Ascending aorta (tissue), 2 donors: ENCODE results near the gene SF3B4. TPM values are rescaled to one million over a fixed set of nuclear protein-coding genes. Genes with fewer than 3 reads are reported as not detected.
A peak's percentile ranks its signal among the peaks of the same experiment; 100 is the strongest.

ENCODE experiments used
- DNase-seq, 2 donors: peaks; one replicate each; pipeline ENCODE4 v3.0.0-alpha.2; 2019; ENCODE audit warnings: low spot score in 2 of 2
- H3K27ac ChIP-seq, 2 donors: fragments of 200-600 bp; sonication (generic); one replicate each; pipeline ENCODE4 v1.5.1; 2016 to 2017; ENCODE audit warnings: mild to moderate bottlenecking in 1 of 2
- H3K27me3 ChIP-seq: fragments of 200-600 bp; sonication (generic); one replicate; pipeline ENCODE4 v1.5.1; 2017
- H3K36me3 ChIP-seq, 2 donors: fragments of 200-600 bp; sonication (generic); one replicate each; pipeline ENCODE4 v1.5.1; 2016
- H3K4me1 ChIP-seq, 2 donors: fragments of 200-600 bp; sonication (generic); one replicate each; pipeline ENCODE4 v1.5.1; 2016 to 2017; ENCODE audit warnings: mild to moderate bottlenecking in 1 of 2
- H3K4me3 ChIP-seq, 2 donors: fragments of 200-600 bp; sonication (generic); one replicate each; pipeline ENCODE4 v1.5.1; 2016 to 2017; ENCODE audit warnings: mild to moderate bottlenecking in 1 of 2
- H3K9me3 ChIP-seq, 2 donors: fragments of 200-600 bp; sonication (generic); one replicate each; pipeline ENCODE4 v1.5.1; 2016
- intact Hi-C: fragments of 100-400 bp; cut with DNase I; formaldehyde crosslinking; loops from one replicate; pipeline ENCODE4 v1.15.1; 2023
- total RNA-seq: library from RNA; depleted of rRNA; stranded (reverse); fragments of >200 nt; gene quantifications from one replicate; pipeline ENCODE4 v1.1.0, GENCODE V29; 2016
- TF ChIP-seq, protein P1 (sequence below), 3 experiments: fragments of 200-600 bp in 2 of 3; fragments of 450-650 bp in 1 of 3; sonication (generic) in 2 of 3; IDR thresholded peaks; one replicate each; pipeline ENCODE4 v1.5.1; 2016 to 2019; ENCODE audit warnings: antibody characterized with exemption in 3 of 3, mild to moderate bottlenecking in 1 of 3, moderate library complexity in 1 of 3

The SF3B4 gene
- total RNA-seq, 1 donor from 2014 or later: 87.3 TPM

DNA sequence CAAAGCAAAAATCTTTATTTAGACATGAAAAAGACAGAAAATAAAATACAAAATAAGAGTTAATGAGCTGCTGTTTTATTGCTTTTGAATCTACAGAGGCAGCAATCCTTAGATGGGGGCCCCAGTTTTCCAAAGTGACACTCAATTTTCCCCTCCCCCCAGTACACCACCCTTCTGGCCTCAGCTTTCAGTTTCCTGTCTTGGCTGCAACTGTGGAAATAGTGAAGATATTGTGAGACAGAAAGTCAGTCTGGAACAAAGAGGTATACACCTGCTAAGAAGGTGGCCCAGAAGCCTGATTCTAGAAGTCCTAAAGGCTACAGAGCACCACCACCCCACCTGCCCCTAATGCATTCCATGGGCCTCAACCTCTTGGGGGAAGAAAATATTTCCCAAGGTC is 10.2 kb upstream of the SF3B4 start:
- Histone ChIP-seq H3K4me1 (peaks cover 5 to 27% of the 10 kb centered on the region in 2 donors), H3K36me3 (peaks cover 0 to 15% of the 10 kb centered on the region in 2 donors), H3K27ac (peak overlapping the region; percentile 82 to 96), H3K4me3 (peak overlapping the region; percentile 74 to 93), H3K9me3 (no peaks in the 10 kb centered on the region), H3K27me3 (no peaks in the 10 kb centered on the region)
- intact Hi-C loops: loop anchor here (2.0 kb wide), 1 partner anchor 19 kb away; no protein-coding TSS in a partner anchor
- no peak for DNase-seq
- TF ChIP-seq, protein P1, sequence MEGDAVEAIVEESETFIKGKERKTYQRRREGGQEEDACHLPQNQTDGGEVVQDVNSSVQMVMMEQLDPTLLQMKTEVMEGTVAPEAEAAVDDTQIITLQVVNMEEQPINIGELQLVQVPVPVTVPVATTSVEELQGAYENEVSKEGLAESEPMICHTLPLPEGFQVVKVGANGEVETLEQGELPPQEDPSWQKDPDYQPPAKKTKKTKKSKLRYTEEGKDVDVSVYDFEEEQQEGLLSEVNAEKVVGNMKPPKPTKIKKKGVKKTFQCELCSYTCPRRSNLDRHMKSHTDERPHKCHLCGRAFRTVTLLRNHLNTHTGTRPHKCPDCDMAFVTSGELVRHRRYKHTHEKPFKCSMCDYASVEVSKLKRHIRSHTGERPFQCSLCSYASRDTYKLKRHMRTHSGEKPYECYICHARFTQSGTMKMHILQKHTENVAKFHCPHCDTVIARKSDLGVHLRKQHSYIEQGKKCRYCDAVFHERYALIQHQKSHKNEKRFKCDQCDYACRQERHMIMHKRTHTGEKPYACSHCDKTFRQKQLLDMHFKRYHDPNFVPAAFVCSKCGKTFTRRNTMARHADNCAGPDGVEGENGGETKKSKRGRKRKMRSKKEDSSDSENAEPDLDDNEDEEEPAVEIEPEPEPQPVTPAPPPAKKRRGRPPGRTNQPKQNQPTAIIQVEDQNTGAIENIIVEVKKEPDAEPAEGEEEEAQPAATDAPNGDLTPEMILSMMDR (IDR thresholded peaks at IDR 0.05): no peak

DNA sequence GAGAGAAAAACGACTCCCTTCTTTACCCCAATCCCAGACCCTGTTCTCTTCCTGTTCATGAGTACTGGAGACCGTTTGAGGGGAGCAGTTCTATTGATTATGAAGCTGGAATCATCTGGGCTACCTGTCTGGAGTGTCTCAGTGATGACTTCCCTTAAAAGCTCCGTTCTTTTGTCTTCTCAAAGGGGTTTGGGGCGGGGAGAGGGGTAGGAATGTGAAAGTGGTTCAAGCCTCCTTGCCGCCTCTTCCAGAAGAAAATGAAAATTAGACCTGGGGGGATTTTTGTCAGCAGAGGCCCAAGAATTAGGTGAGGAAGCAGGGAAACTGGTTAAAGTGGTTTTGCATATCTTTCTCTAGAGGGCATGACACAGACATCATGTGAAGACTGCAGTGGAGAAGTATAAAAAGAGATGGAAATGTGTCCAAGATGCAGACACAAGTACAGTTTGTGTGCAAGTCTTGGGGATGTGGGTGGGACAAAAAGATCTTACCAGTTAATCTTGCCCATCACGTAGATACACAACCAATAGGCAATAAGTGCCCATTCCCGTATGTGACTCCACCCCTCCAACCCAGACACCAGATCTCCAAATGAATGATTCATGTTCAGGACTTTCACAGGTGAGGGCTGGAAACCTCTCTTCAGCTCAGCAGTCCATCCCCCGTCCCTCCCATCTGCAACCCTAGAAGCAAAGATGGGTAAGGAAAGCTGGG is 9.5 kb upstream of the SF3B4 start:
- H3K27me3 ChIP-seq: no peaks in the 10 kb centered on the region
- no peaks in the 10 kb centered on the region for H3K9me3 ChIP-seq
- TF ChIP-seq, protein P1 (IDR thresholded peaks at IDR 0.05): peak in 1 of 3 experiments; percentile 20
- peaks cover 1 to 19% of the 10 kb centered on the region in 2 donors for H3K36me3 ChIP-seq
- peak overlapping the region; percentile 82 to 96 for H3K27ac ChIP-seq
- intact Hi-C loops: loop anchor here (1.0 kb wide), 1 partner anchor 51 kb away; a partner anchor contains a TSS
- H3K4me1 ChIP-seq: peaks cover 5 to 27% of the 10 kb centered on the region in 2 donors
- DNase-seq: no peak
- H3K4me3 ChIP-seq: peak overlapping the region; percentile 74 to 93

DNA sequence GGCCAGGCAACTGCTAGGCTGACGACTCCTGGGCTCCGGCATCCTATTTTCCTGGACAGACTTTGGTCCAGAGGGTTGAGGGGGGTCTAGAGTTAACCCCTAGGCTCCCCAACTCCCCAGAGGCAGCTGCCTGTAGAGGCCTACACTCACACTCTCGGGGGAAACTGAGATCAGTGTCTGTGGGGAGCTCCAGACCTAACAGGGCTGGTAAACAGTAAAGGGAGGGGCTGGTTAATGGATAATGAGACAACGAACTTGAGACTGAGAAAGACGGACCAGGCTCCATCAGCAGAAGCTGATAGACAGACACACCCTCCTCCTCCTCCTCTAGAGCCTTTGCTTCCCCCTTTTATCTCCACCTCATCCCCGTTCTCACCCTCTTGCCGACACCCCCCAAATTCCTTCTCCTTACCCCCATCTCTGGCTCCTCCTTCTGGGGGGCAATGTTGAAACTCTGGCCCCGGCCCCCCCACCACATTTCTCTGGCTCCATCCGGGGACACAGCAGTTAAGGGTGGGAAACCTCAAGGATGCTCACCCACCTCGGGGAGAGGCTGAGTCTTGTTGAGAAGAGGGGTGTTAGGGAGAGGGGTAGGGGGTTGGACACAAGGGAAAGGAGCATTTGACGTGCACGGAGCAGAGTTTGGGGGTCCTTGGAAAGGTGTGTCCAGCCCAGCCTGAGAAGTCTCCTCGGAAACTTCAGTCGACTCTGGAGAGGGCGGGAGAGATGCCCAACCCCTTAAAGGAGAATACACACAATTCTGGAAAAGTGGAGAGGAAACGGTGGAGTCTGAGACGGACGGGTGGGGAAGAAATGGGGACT is 8.8 kb upstream of the SF3B4 start, which contains the start of gene MTMR11:
Gene MTMR11, minus strand, starts transcription at position 710 of the 822 bp plus-strand sequence. Its CDS starts 232 bp downstream, at position 478.
- Histone ChIP-seq H3K9me3 (no peaks in the 10 kb centered on the region), H3K36me3 (peaks cover 8 to 27% of the 10 kb centered on the region in 2 donors), H3K27me3 (no peaks in the 10 kb centered on the region), H3K4me1 (peaks cover 5 to 27% of the 10 kb centered on the region in 2 donors), H3K27ac (peak within 1 kb of the TSS; percentile 82 to 96), H3K4me3 (peak within 1 kb of the TSS; percentile 74 to 93)
- DNase-seq: peak in 1 of 2 donors; percentile 76
- TF ChIP-seq, protein P1 (IDR thresholded peaks at IDR 0.05): no peak
- intact Hi-C loops: loop anchor here (1.0 kb wide), 1 partner anchor 50 kb away; a partner anchor contains a TSS

DNA sequence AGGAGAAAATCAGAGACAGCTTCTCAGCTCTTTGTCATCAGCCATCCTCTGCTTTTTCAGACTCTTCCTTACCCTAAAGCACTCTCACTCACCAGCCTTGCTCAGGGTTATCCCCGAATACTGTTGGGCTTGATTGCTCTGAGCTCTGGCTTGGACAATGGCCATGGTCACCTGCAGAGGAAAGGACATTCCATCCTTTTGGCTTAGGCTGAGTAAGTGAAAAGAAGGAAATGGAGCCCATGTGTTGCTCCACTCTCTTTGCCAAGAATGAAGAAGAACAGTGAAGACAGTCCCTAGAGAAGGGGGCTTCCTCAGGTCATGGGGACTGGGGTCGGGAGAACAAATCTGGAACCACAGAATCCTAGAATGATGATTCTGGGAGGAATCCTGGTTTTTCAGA is 6.8 kb upstream of the SF3B4 start:
- peak overlapping the region; percentile 82 to 96 for H3K27ac ChIP-seq

DNA sequence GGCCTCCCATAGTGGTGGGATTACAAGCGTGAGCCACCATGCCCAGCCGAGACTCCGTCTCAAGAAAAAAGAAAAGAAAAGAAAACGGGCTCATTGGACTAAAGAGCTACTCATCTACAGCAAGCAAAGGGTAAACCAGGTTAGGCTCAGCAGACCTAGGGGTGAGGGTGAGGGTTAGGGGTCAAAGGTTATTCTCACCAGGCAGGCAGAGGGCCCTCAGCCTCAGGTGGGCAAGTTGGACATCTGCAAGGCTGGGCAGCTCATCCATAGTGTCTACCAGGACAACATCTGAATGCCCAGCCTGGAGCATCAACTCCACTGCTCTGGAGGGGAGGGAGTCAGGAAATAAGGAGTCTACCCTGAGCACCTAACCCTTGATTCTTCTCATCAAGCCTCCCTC is 5.6 kb upstream of the SF3B4 start:
- Histone ChIP-seq H3K27me3 (no peaks in the 10 kb centered on the region), H3K9me3 (no peaks in the 10 kb centered on the region), H3K4me3 (no peak overlapping the region), H3K27ac (peak overlapping the region; percentile 82 to 96), H3K4me1 (peaks cover 5 to 21% of the 10 kb centered on the region in 2 donors), H3K36me3 (peaks cover 31 to 46% of the 10 kb centered on the region in 2 donors)
- intact Hi-C loops: no loop called here
- DNase-seq: no peak
- TF ChIP-seq, protein P1 (IDR thresholded peaks at IDR 0.05): no peak

More for the DNA sequence above, 6.8 kb upstream of the SF3B4 start:
- H3K27me3 ChIP-seq: no peaks in the 10 kb centered on the region
- peaks cover 5 to 22% of the 10 kb centered on the region in 2 donors for H3K4me1 ChIP-seq
- peaks cover 24 to 45% of the 10 kb centered on the region in 2 donors for H3K36me3 ChIP-seq
- intact Hi-C loops: no loop called here
- DNase-seq: no peak
- TF ChIP-seq, protein P1 (IDR thresholded peaks at IDR 0.05): no peak
- H3K9me3 ChIP-seq: no peaks in the 10 kb centered on the region
- no peak overlapping the region for H3K4me3 ChIP-seq
